Heart left ventricle (tissue), 13 donors: Measurements from ENCODE around the gene TOMM20.

Source experiments
- POLR2A ChIP-seq, 2 donors: fragments of 450-650 bp; IDR thresholded peaks; one replicate each; pipeline ENCODE4 v1.6.1; 2017; ENCODE audit warnings: antibody characterized with exemption in 2 of 2, mild to moderate bottlenecking in 2 of 2, moderate library complexity in 2 of 2
- TF ChIP-seq, protein P1 (sequence below), 12 donors: fragments of 200-600 bp; sonication (generic) in 4 of 12; IDR thresholded peaks; one replicate each; pipeline versions ENCODE4 v1.5.0 to v1.8.0; 2018 to 2022; ENCODE audit warnings: antibody characterized with exemption in 12 of 12, mild to moderate bottlenecking in 5 of 12
- donor health status: ischemic (EF 13 %, LVEDD 7.1; RV severe dilation, severe dysfunction).
- donor health status: DM: no; HTN: yes; CAD: no.
- donor health status: DM: no; HTN: no; CAD: no.
- donor health status: ischemic (EF 25% LVEDD 6.9; RV normal size, moderate dysfunction).
- donor health status: ischemic (EF 25% LVEDD 5.7; RV mildly dilated, moderate dysfunction).
- donor health status: ischemic (EF 35%, LVEDD 5.7; RV mildly dilated, moderate dysfunction).
- donor health status: nonischemic (EF 11% LVEDD 7.7; RV severe dilation, severe dysfunction).
- donor health status: DM: yes; HTN: yes; CAD: no.
- donor health status: PGD.
- donor health status: ischemic (EF 29% LVEDD 5.4; RV normal size, mild dysfunction).
- donor health status: nonischemic (EF 23%, LVEDD 6.1; RV moderate dilation, normal function).

DNA sequence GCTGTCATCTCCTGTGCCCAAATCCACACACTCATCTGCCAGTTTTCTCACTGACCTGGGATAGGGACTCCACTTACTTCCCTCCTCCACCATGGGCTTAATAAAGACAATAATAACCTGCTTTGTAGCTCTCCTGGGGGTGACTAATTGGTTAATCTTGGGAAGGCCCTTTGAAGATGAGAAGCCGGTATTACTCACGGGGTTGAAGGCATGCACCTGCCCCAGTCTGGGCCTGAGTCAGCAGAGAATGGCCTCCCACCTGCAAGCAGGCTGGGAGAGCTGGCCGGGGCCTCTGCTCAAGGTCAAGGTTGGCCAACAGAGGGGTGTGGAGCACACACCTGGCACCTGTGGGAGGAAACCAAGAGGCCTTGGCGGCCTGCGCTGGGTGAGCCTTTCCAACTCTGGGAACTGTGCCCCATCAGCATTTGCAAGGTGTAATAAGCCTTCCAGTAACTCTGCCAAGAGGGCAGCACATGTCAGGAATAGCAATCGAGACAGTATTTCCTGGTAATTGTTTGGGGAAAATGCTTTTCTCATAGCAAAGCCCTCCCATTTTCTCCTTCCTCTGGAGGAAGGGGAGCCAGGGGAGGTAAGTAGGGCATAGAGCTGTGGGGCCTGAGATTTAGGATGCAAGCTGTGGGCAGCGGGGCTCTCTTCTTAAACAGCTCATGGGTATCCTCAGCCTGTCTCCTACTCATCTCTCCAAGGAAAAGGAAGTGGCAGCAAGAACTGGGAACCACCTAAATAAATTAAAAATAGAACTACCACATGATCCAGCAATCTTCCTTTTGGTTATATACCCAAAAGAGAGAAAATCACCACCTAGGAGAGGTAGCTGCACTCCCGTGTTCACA lies 49.0 kb downstream of the TOMM20 start:
- TF ChIP-seq, protein P1, sequence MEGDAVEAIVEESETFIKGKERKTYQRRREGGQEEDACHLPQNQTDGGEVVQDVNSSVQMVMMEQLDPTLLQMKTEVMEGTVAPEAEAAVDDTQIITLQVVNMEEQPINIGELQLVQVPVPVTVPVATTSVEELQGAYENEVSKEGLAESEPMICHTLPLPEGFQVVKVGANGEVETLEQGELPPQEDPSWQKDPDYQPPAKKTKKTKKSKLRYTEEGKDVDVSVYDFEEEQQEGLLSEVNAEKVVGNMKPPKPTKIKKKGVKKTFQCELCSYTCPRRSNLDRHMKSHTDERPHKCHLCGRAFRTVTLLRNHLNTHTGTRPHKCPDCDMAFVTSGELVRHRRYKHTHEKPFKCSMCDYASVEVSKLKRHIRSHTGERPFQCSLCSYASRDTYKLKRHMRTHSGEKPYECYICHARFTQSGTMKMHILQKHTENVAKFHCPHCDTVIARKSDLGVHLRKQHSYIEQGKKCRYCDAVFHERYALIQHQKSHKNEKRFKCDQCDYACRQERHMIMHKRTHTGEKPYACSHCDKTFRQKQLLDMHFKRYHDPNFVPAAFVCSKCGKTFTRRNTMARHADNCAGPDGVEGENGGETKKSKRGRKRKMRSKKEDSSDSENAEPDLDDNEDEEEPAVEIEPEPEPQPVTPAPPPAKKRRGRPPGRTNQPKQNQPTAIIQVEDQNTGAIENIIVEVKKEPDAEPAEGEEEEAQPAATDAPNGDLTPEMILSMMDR (IDR thresholded peaks at IDR 0.05) = no peak
- TF ChIP-seq POLR2A (IDR thresholded peaks at IDR 0.05) = no peak
